K562 (cell line): ENCODE results near the gene SUMF2. TPM values are rescaled to one million over a fixed set of nuclear protein-coding genes. Genes with fewer than 3 reads are reported as not detected.

ENCODE experiments used
- ATAC-seq: fragments of 200-7000 bp; cut with Tn5 transposase; 3 replicates; pipeline ENCODE4 v1.9.1; 2020; ENCODE audit warnings: moderate library complexity
- BruUV-seq: library from RNA; stranded (reverse); fragments of 400-500 nt; replicated peaks from 2 replicates; lab custom pipeline; 2021; lab: Mats Ljungman, UMichigan
- CTCF ChIA-PET: fragments of 300-600 bp; formaldehyde crosslinking; extraction: SDS; loops from one replicate; lab custom pipeline; 2021; ENCODE audit warnings: low intra/inter-chr PET ratio; lab: Yijun Ruan, JAX
- POLR2A ChIA-PET: fragments of 300-600, 350-650 bp; sonication (Branson Sonifier 250); formaldehyde crosslinking; extraction: SDS; loops from one replicate; lab custom pipeline; 2021; ENCODE audit warnings: antibody characterized with exemption, inconsistent platforms; lab: Yijun Ruan, JAX
- DNase-seq, 4 experiments: peaks; one replicate each; pipeline versions ENCODE4 v3.0.0 to v3.0.0-alpha.2; 2011 to 2018; ENCODE audit warnings: low spot score in 3 of 4, mixed read lengths in 3 of 4; ENCODE audit errors: extremely low read depth in 1 of 4
- FAIRE-seq: peaks from 2 replicates; lab custom pipeline; 2011; peaks lifted over from hg19 to GRCh38; lab: Jason Lieb, UNC
- H2AFZ ChIP-seq: 2 replicates; pipeline ENCODE4 v1.6.0; 2011; ENCODE audit warnings: low read depth, low read length, control low read depth, inconsistent platforms
- H3K27ac ChIP-seq: fragments of 200-600 bp; 3 replicates; pipeline ENCODE4 v1.8.0; 2011; ENCODE audit warnings: low read depth, mild to moderate bottlenecking, control low read depth, inconsistent platforms, low read length, moderate library complexity, mixed read lengths; ENCODE audit errors: extremely low read depth
- H3K27me3 ChIP-seq, 2 experiments: fragments of 300-600 bp in 1 of 2; 2 replicates in 1 of 2; 3 replicates in 1 of 2; pipeline versions ENCODE4 v1.6.0 to v1.8.0; 2011; ENCODE audit warnings: inconsistent platforms in 2 of 2, low read length in 2 of 2, mild to moderate bottlenecking in 1 of 2, mixed read lengths in 1 of 2, moderate library complexity in 1 of 2; ENCODE audit not compliant: control insufficient read depth in 2 of 2, insufficient read depth in 2 of 2
- H3K36me3 ChIP-seq: fragments of 300-600 bp; 3 replicates; pipeline ENCODE4 v1.8.0; 2011; ENCODE audit warnings: mild to moderate bottlenecking, low read length, inconsistent platforms; ENCODE audit not compliant: control insufficient read depth, insufficient read depth
- H3K4me1 ChIP-seq, 2 experiments: fragments of 200-600 bp in 1 of 2; replicated peaks in 1 of 2; 2 replicates in 1 of 2; 3 replicates in 1 of 2; pipeline versions ENCODE4 v1.5.1 to v1.8.0; 2011; ENCODE audit warnings: inconsistent platforms in 2 of 2, low read length in 2 of 2, mild to moderate bottlenecking in 1 of 2, mixed read lengths in 1 of 2, moderate library complexity in 1 of 2; ENCODE audit not compliant: control insufficient read depth in 2 of 2, insufficient read depth in 2 of 2
- H3K4me2 ChIP-seq: 2 replicates; pipeline ENCODE4 v1.6.1; 2011; ENCODE audit warnings: low read length, control low read depth, inconsistent platforms, mixed read lengths; ENCODE audit not compliant: insufficient read depth
- H3K4me3 ChIP-seq: fragments of 200-600 bp; sonication (generic), shearing (Covaris generic); 2 replicates; pipeline ENCODE4 v1.5.1; 2016; ENCODE audit warnings: control low read depth, inconsistent platforms
- H3K79me2 ChIP-seq: fragments of 200-600 bp; 3 replicates; pipeline ENCODE4 v1.8.0; 2011; ENCODE audit warnings: low read length, inconsistent platforms; ENCODE audit not compliant: control insufficient read depth, insufficient read depth
- H3K9ac ChIP-seq, 2 experiments: 2 replicates each; pipeline versions ENCODE4 v1.6.0 to v1.6.1; 2011; ENCODE audit warnings: low read depth in 2 of 2, low read length in 2 of 2, control low read depth in 1 of 2, inconsistent platforms in 1 of 2, mild to moderate bottlenecking in 1 of 2, mixed read lengths in 1 of 2; ENCODE audit not compliant: insufficient read depth in 1 of 2
- H3K9me1 ChIP-seq: one replicate; pipeline ENCODE4 v1.6.0; 2011; ENCODE audit warnings: inconsistent platforms, mild to moderate bottlenecking, low read length, moderate library complexity; ENCODE audit not compliant: control insufficient read depth, insufficient read depth
- H3K9me3 ChIP-seq: replicated peaks from 2 replicates; pipeline ENCODE4 v1.5.1; 2011; ENCODE audit warnings: low read depth, low read length, inconsistent platforms; ENCODE audit not compliant: control insufficient read depth, insufficient read depth
- H4K20me1 ChIP-seq: replicated peaks from 2 replicates; pipeline ENCODE4 v1.6.1; 2011; ENCODE audit warnings: low read length, inconsistent platforms, mixed read lengths; ENCODE audit not compliant: control insufficient read depth, insufficient read depth
- GABPB1 ChIP-seq: sonication (generic); formaldehyde crosslinking; IDR thresholded peaks from 2 replicates; pipeline ENCODE4 v1.8.0; 2022; ENCODE audit warnings: mild to moderate bottlenecking, missing genetic modification reagents
- RAD21 ChIP-seq, 2 experiments: fragments of 250-450 bp in 1 of 2; fragments of 450-650 bp in 1 of 2; sonication (Bioruptor Pico) in 1 of 2; formaldehyde crosslinking in 1 of 2; IDR thresholded peaks in 1 of 2; conservative IDR thresholded peaks in 1 of 2; 2 replicates each; pipeline versions ENCODE4 v1.4.0 to v1.8.0; 2020 to 2022; ENCODE audit warnings: mild to moderate bottlenecking in 2 of 2, moderate library complexity in 1 of 2
- SMC3 ChIP-seq: conservative IDR thresholded peaks from 2 replicates; pipeline ENCODE4 v1.6.1; 2011; ENCODE audit warnings: low read depth, low read length, improper control_type of control experiment; ENCODE audit not compliant: insufficient read depth
- ZBTB17 ChIP-seq: fragments of 450-650 bp; formaldehyde crosslinking; IDR thresholded peaks from 2 replicates; pipeline ENCODE4 v1.4.0; 2020; ENCODE audit warnings: mild to moderate bottlenecking
- WGBS: fragments of 100-300 bp; shearing (Covaris generic); methylation state at CpG from one replicate; pipeline ENCODE4 v1.1.6; 2016; ENCODE audit warnings: low coverage, mixed read lengths; ENCODE audit not compliant: insufficient coverage; ENCODE audit errors: missing lambda C conversion rate; 5-methylcytosine and 5-hydroxymethylcytosine counted together
- in situ Hi-C: fragments of 300-500 bp; cut with MboI; formaldehyde crosslinking; loops from 4 replicates; pipeline ENCODE4 v1.15.0; 2018; ENCODE audit warnings: inconsistent platforms, mixed read lengths
- intact Hi-C: fragments of 100-400 bp; cut with micrococcal nuclease; formaldehyde crosslinking; loops from 2 replicates; pipeline ENCODE4 v1.14.2; 2022
- polyA plus RNA-seq, 8 experiments: library from polyadenylated mRNA; depleted of rRNA in 4 of 8; stranded (reverse) in 5 of 8; unstranded in 3 of 8; fragments of >200 nt; fragmentation: Nextera tagmentation in 2 of 8; fragmentation: Illumina TruSeq in 1 of 8; extraction: Ambion mirVana in 2 of 8; extraction: Trizol in 1 of 8; gene quantifications; 2 replicates each; pipeline versions ENCODE4 v1.2.1 to v1.2.3, GENCODE V29; 2011 to 2014; ENCODE audit warnings: inconsistent platforms in 1 of 8, missing spikeins in 1 of 8
- total RNA-seq, 7 experiments: library from RNA; depleted of rRNA in 6 of 7; stranded (reverse); fragments of >200 nt in 6 of 7; fragmentation: Illumina TruSeq in 2 of 7; extraction: Trizol in 2 of 7; gene quantifications; 2 replicates each; pipeline versions ENCODE4 v1.2.1 to v1.2.3, GENCODE V29; 2011 to 2021; ENCODE audit warnings: low replicate concordance in 1 of 7
- TF ChIP-seq, protein P1 (sequence below): fragments of 200-800 bp; sonication (Bioruptor generic); IDR thresholded peaks from 2 replicates; pipeline ENCODE4 v1.6.1; 2017; ENCODE audit warnings: missing genetic modification characterization, missing compliant biosample characterization
- TF ChIP-seq, protein P2 (sequence below): fragments of 250-450 bp; sonication (Bioruptor Pico); IDR thresholded peaks from 2 replicates; pipeline ENCODE4 v1.4.0; 2020; ENCODE audit warnings: mild to moderate bottlenecking, moderate library complexity, borderline replicate concordance

SUMF2 gene
- total and polyA plus RNA-seq, 9 of the 15 experiments (the other 6 are each of a cell fraction or from before 2014, with no cell fraction given) = 39.0 to 113 (median 67.7) TPM

DNA sequence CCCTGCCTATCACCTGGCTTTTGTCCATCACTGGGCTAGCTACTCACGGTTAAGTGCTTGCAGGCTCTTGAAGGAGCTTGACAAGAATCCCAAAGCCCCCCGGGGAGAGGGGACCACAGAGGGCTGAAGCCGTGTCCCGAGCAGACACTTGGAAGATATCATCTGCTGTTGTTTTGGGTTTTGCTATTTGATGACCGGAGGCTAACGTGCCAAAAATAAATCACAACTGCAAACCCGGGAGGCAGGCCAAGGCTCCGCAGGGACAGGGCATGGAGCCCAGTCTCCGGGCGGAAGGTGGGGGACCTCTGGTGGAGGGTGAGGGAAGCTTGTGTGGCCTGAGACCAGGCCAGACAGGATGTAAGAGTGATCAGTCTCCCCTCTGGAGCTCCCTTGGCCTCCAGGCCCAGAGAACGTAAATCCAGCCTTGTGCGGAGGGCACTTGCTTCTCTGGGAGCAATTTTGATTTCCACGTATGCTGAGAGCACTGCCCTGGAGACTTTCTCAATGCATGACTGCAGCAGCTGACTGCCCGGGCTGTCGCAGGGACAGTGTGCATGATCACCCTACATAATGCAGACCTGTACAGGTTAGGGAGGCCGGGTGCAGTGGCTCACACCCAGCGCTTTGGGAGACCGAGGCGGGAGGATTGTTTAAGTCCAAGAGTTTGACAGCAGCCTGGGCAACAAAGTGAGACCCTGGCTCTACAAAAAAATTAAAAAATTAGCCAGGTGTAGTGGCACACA is 28.9 kb downstream of the SUMF2 start, which contains the start of gene PHKG1:
PHKG1 (minus strand) TSS at position 164 of the 743 bp plus-strand sequence. CDS start 4,011 bp downstream, outside the sequence.
- in situ Hi-C loops (no loop called here), intact Hi-C loops (no loop called here)
- Histone ChIP-seq H3K9me1 (peaks cover 2% of the 10 kb centered on the region), H3K4me3 (no peak within 1 kb of the TSS), H2AFZ (no peak within 1 kb of the TSS), H3K9ac (no peak within 1 kb of the TSS), H3K79me2 (no peaks in the 10 kb centered on the region), H3K36me3 (peaks cover 4% of the 10 kb centered on the region; the same call in 1 of the 3 replicates), H3K27ac (no peak within 1 kb of the TSS), H4K20me1 (no peaks in the 10 kb centered on the region), H3K4me1 (0 out of 5 replicates have a peak, but pooled peaks cover 0 to 5% of the 10 kb centered on the region in 2 experiments), H3K9me3 (no peaks in the 10 kb centered on the region), H3K27me3 (no peaks in the 10 kb centered on the region), H3K4me2 (no peak within 1 kb of the TSS)
- 38% methylated on average over 18 of the region's 19 CpGs for WGBS
- DNase-seq (peak; percentile 33 to 67 (median 48)), ATAC-seq (peak; percentile 88), FAIRE-seq (peak; percentile 80)
- no TSS peak for BruUV-seq
- ChIA-PET POLR2A (interaction anchor here (0.7 to 3.3 kb wide), 4 partner anchors 10 to 18 kb away, joined by 3 to 16 read pairs (median 4); no protein-coding TSS in a partner anchor), CTCF (no interaction called here)
- TF ChIP-seq SMC3 (0 out of 2 replicates have a peak, but pooled peaks have one; percentile 24), ZBTB17 (CRISPR knock-in tag) (no peak), GABPB1 (CRISPR knock-in tag) (no peak), RAD21 (CRISPR knock-in tag; conservative IDR thresholded peaks at IDR 0.05 in 1 of 2, IDR thresholded peaks at IDR 0.05 in 1 of 2) (peak; percentile 27 to 66; a peak in 3 of 4 replicates)
- TF ChIP-seq, protein P1, sequence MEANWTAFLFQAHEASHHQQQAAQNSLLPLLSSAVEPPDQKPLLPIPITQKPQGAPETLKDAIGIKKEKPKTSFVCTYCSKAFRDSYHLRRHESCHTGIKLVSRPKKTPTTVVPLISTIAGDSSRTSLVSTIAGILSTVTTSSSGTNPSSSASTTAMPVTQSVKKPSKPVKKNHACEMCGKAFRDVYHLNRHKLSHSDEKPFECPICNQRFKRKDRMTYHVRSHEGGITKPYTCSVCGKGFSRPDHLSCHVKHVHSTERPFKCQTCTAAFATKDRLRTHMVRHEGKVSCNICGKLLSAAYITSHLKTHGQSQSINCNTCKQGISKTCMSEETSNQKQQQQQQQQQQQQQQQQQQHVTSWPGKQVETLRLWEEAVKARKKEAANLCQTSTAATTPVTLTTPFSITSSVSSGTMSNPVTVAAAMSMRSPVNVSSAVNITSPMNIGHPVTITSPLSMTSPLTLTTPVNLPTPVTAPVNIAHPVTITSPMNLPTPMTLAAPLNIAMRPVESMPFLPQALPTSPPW (CRISPR knock-in tag) = no peak
- TF ChIP-seq, protein P2, sequence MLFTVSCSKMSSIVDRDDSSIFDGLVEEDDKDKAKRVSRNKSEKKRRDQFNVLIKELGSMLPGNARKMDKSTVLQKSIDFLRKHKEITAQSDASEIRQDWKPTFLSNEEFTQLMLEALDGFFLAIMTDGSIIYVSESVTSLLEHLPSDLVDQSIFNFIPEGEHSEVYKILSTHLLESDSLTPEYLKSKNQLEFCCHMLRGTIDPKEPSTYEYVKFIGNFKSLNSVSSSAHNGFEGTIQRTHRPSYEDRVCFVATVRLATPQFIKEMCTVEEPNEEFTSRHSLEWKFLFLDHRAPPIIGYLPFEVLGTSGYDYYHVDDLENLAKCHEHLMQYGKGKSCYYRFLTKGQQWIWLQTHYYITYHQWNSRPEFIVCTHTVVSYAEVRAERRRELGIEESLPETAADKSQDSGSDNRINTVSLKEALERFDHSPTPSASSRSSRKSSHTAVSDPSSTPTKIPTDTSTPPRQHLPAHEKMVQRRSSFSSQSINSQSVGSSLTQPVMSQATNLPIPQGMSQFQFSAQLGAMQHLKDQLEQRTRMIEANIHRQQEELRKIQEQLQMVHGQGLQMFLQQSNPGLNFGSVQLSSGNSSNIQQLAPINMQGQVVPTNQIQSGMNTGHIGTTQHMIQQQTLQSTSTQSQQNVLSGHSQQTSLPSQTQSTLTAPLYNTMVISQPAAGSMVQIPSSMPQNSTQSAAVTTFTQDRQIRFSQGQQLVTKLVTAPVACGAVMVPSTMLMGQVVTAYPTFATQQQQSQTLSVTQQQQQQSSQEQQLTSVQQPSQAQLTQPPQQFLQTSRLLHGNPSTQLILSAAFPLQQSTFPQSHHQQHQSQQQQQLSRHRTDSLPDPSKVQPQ (CRISPR knock-in tag) = no peak
